Kidney epithelial cell (primary cell): Measurements from ENCODE around the gene TEK. TPM values are rescaled to one million over a fixed set of nuclear protein-coding genes. Genes with fewer than 3 reads are reported as not detected.

Source experiments
- DNase-seq: peaks from one replicate; pipeline ENCODE4 v3.0.0-alpha.2; 2010; ENCODE audit warnings: low read depth
- H3K27me3 ChIP-seq: 2 replicates; pipeline ENCODE4 v1.6.0; 2011; ENCODE audit warnings: low read length; ENCODE audit not compliant: control insufficient read depth, insufficient read depth
- H3K36me3 ChIP-seq: 2 replicates; pipeline ENCODE4 v1.5.1; 2011; ENCODE audit warnings: low read length; ENCODE audit not compliant: control insufficient read depth, insufficient read depth
- H3K4me3 ChIP-seq: 2 replicates; pipeline ENCODE4 v1.5.1; 2011; ENCODE audit warnings: low read depth, mild to moderate bottlenecking, control low read depth, low read length
- total RNA-seq: library from RNA; depleted of rRNA; stranded (reverse); fragments of >200 nt; gene quantifications from 2 replicates; pipeline ENCODE4 v1.2.3, GENCODE V29; 2015
- TF ChIP-seq, protein P1 (sequence below): IDR thresholded peaks from 2 replicates; pipeline ENCODE4 v1.5.1; 2011; ENCODE audit warnings: mild to moderate bottlenecking, moderate library complexity, low read length, control low read depth, inconsistent platforms; ENCODE audit not compliant: insufficient read depth, poor library complexity, severe bottlenecking

The TEK gene
- total RNA-seq, 1 donor from 2014 or later, result 0.33 TPM

DNA sequence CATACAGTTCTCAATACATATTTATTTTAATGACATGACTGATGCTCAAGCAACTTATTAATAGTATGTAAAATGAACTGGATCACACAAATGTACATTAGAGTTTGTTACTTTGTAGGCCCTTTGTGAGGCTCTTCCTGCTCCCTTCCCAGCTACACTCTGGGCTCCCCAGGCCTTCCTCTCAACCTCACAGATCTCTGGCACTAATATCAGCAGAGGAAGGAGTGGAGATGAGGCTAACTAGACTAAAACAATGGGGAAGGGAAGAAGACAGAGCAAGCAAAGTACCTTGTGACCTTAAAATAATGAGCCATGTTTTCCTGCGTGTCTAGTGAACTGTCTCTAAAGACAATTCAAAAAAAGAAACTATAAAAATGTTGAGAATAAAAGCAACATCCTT is 30.3 kb upstream of the TEK start:
- Histone ChIP-seq H3K27me3 (no peaks in the 10 kb centered on the region), H3K36me3 (no peaks in the 10 kb centered on the region), H3K4me3 (no peak overlapping the region)
- TF ChIP-seq, protein P1, sequence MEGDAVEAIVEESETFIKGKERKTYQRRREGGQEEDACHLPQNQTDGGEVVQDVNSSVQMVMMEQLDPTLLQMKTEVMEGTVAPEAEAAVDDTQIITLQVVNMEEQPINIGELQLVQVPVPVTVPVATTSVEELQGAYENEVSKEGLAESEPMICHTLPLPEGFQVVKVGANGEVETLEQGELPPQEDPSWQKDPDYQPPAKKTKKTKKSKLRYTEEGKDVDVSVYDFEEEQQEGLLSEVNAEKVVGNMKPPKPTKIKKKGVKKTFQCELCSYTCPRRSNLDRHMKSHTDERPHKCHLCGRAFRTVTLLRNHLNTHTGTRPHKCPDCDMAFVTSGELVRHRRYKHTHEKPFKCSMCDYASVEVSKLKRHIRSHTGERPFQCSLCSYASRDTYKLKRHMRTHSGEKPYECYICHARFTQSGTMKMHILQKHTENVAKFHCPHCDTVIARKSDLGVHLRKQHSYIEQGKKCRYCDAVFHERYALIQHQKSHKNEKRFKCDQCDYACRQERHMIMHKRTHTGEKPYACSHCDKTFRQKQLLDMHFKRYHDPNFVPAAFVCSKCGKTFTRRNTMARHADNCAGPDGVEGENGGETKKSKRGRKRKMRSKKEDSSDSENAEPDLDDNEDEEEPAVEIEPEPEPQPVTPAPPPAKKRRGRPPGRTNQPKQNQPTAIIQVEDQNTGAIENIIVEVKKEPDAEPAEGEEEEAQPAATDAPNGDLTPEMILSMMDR, result no peak
- no peak for DNase-seq

DNA sequence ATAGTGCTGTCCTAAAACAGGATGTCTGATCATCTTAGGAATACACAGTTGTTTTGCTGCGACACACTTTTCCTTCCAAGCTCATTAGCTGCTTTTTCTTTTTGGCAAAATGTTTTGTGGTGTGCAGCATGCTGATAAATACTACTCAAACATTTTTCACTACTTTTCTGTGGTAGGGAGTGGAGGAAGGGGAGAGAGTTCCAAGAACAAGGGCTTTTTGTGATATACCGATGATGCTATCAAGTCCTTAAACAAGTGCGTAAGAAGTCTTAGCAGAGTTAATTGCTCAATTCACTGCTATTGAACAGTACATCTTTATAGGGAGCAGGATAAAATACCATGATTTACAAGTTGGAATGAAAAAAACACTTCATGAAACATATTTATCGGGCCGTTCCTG is 23.6 kb upstream of the TEK start:
- Histone ChIP-seq H3K36me3 (no peaks in the 10 kb centered on the region), H3K27me3 (no peaks in the 10 kb centered on the region), H3K4me3 (no peak overlapping the region)
- no peak for DNase-seq
- TF ChIP-seq, protein P1, result no peak

DNA sequence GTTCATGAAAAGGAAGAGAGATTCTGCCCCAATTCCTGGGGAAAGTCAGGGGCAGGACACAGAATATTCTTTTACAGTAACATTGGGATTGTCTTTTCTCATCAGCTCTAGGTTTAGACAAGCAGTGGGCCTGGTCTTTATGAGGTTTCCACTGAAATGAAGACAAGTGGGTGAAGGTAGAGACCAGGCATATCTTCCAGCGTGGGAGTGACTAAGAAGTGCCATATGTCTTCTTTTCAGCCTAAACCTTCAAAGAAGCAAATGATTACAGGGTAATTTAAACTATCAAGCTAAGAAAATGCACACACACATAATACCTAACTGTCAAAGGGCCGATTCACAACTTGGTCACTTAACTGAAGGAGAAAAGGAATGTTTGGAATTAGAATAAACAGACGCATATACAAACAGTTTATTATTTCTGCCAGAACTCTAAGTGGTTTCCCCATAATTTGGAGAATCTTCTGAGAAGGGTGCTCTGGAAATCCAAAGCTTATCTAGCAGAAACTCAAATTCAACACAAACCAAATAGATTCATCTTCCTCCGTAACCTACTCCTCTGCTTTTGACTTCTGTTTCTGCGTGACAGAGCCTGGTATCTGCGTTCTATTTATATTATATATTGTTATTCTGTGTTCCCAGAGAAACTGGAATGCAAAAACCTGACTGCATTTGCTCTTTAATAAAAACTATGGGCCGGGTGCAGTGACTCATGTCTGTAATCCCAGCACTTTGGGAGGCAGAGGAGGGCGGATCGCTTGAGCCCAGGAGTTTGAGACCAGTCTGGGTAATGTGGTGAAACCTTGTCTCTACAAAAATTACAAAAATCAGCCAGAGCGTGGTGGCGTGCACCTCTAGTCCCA is 22.0 kb upstream of the TEK start:
- Histone ChIP-seq H3K36me3 (no peaks in the 10 kb centered on the region), H3K4me3 (no peak overlapping the region), H3K27me3 (no peaks in the 10 kb centered on the region)
- no peak for DNase-seq
- TF ChIP-seq, protein P1, result no peak

DNA sequence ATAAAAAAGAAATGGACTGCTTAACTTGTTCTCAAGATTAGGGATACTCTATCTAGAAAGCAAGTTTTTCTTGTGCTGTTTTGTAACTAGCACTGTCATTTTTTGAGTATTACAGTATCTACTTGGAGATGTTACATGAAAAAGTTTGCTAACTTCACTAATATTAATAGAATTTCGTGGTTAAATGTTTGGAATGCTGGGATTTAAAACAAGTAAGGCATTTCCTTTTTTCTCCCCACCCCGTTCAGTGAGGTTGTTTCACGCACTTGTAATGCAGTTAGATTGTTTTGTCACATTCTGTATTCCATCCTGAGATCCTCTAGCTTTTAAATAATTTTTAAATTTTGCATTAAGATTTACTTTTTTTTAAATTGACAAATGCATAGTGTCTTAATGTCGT is 20.0 kb upstream of the TEK start:
- H3K27me3 ChIP-seq, result no peaks in the 10 kb centered on the region
- no peak overlapping the region for H3K4me3 ChIP-seq
- TF ChIP-seq, protein P1, result no peak
- no peaks in the 10 kb centered on the region for H3K36me3 ChIP-seq
- DNase-seq, result no peak

DNA sequence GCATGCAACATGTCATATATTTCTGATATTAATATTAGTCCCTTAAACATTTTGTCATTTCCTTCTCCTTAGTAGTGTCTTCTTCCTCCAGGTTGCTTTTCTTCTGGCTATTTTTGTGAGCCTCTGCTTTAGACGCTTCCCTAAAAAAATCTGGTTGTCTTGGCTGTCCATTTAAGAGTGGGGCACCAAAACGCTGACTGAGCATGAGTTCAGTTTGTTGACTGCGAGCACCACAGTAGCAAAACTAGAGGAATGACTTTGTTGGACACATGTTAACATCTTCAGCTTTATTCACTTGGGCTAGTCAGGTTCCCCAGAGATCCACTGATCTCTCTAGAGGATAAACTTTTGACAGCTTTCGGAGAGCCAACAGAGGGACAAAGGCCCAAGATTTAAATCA is 19.3 kb upstream of the TEK start:
- DNase-seq, result no peak
- H3K36me3 ChIP-seq, result no peaks in the 10 kb centered on the region
- H3K4me3 ChIP-seq, result no peak overlapping the region
- H3K27me3 ChIP-seq, result no peaks in the 10 kb centered on the region
- TF ChIP-seq, protein P1, result no peak

DNA sequence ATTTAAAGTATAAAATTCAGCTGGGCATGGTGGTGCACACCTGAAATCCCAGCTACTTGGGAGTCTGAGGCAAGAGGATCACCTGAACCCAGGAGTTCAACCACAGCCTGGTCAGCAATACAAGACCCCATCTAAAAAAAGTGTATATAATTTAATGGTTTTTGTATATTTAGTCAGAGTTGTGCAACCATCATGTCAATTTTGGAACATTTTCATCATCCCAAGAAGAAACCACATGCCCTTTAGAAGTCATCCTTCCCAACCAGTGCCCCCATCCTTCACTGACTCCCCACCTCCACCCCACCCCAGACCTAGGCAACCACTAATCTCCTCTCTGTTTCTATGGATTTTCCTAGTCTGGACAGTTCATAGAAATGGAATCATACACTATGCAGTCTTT is 18.8 kb upstream of the TEK start:
- TF ChIP-seq, protein P1, result no peak
- no peak for DNase-seq

More for the DNA sequence above, 18.8 kb upstream of the TEK start:
- Histone ChIP-seq H3K27me3 (no peaks in the 10 kb centered on the region), H3K36me3 (no peaks in the 10 kb centered on the region), H3K4me3 (no peak overlapping the region)
